HepG2 (cell line): ENCODE results near the gene CRNKL1.

Experiments
- ATM ChIP-seq: fragments of 450-650 bp; IDR thresholded peaks from 2 replicates; pipeline ENCODE4 v1.7.1; 2017; ENCODE audit warnings: mild to moderate bottlenecking, borderline replicate concordance
- GTF3A ChIP-seq: sonication (generic); formaldehyde crosslinking; conservative IDR thresholded peaks from 2 replicates; pipeline ENCODE4 v1.4.0; 2020; ENCODE audit warnings: mild to moderate bottlenecking, missing genetic modification reagents
- HINFP ChIP-seq: sonication (generic); formaldehyde crosslinking; IDR thresholded peaks from 2 replicates; pipeline ENCODE4 v1.4.0; 2020; ENCODE audit warnings: low read depth, mild to moderate bottlenecking, missing genetic modification reagents
- JUND ChIP-seq: sonication (generic); formaldehyde crosslinking; IDR thresholded peaks from 2 replicates; pipeline ENCODE4 v1.8.0; 2022; ENCODE audit warnings: mild to moderate bottlenecking, missing genetic modification reagents
- RXRA ChIP-seq: sonication (generic); formaldehyde crosslinking; IDR thresholded peaks from 2 replicates; pipeline ENCODE4 v1.5.1; 2020; ENCODE audit warnings: missing genetic modification reagents
- ZNF318 ChIP-seq: sonication (generic); formaldehyde crosslinking; IDR thresholded peaks from 2 replicates; pipeline ENCODE4 v1.4.0; 2020; ENCODE audit warnings: mild to moderate bottlenecking, missing genetic modification reagents
- ZNF800 ChIP-seq: sonication (generic); formaldehyde crosslinking; IDR thresholded peaks from 2 replicates; pipeline ENCODE4 v1.4.0; 2020; ENCODE audit warnings: missing genetic modification reagents

GRCh38 chr20:19991308-19991707, 61.0 kb downstream of the CRNKL1 start:
- TF ChIP-seq ZNF800 = no peak
- no peak for TF ChIP-seq ATM
- TF ChIP-seq ZNF318 = no peak
- TF ChIP-seq HINFP (CRISPR knock-in tag) = no peak
- no peak for TF ChIP-seq GTF3A (CRISPR knock-in tag)
- no peak for TF ChIP-seq RXRA (CRISPR knock-in tag)
- no peak for TF ChIP-seq JUND (CRISPR knock-in tag)
